GM10248 (cell line): ENCODE results near the gene F10.
"Not testable (repeated sequence)": the region's sequence is repeated elsewhere in the genome, so short reads cannot be mapped to it uniquely, and the experiment has no call there.

ENCODE experiments used
- CTCF ChIA-PET: fragments of 300-600 bp; sonication (Branson Sonifier 250); formaldehyde crosslinking; extraction: SDS; loops from one replicate; lab custom pipeline; 2021; ENCODE audit warnings: antibody characterized with exemption; lab: Yijun Ruan, JAX
- POLR2A ChIA-PET: fragments of 350-650 bp; sonication (Branson Sonifier 250); formaldehyde crosslinking; extraction: SDS; loops from one replicate; lab custom pipeline; 2020; ENCODE audit warnings: antibody characterized with exemption; lab: Yijun Ruan, JAX
- DNase-seq: peaks from one replicate; pipeline ENCODE4 v3.0.0; 2012; ENCODE audit errors: extremely low spot score
- TF ChIP-seq, protein P1 (sequence below): IDR thresholded peaks from 2 replicates; pipeline ENCODE4 v1.5.1; 2012; ENCODE audit warnings: mild to moderate bottlenecking, low read depth; ENCODE audit errors: extremely low read depth, missing control alignments, control extremely low read depth

F10 gene

DNA sequence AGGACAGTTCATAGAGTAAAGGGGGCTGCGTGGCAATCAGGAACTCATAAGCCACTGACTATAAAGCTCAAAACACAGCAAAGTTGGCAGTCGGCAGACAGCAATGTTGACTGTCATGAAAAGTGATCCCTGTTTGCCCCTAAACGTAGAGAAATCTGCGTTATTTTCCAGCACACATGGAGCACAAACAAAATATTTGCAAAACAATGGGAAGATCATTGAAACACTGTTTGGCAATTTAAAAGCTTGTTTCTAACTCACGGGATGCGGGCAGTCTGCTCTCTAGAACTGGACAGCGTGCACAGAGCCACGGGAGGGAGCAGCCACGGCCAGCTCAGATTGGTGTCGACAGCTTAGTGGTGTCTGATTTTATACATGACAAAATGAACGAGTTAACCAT is 23.5 kb upstream of the F10 start:
- DNase-seq = no peak
- POLR2A ChIA-PET = no interaction called here
- CTCF ChIA-PET = no interaction called here
- TF ChIP-seq, protein P1, sequence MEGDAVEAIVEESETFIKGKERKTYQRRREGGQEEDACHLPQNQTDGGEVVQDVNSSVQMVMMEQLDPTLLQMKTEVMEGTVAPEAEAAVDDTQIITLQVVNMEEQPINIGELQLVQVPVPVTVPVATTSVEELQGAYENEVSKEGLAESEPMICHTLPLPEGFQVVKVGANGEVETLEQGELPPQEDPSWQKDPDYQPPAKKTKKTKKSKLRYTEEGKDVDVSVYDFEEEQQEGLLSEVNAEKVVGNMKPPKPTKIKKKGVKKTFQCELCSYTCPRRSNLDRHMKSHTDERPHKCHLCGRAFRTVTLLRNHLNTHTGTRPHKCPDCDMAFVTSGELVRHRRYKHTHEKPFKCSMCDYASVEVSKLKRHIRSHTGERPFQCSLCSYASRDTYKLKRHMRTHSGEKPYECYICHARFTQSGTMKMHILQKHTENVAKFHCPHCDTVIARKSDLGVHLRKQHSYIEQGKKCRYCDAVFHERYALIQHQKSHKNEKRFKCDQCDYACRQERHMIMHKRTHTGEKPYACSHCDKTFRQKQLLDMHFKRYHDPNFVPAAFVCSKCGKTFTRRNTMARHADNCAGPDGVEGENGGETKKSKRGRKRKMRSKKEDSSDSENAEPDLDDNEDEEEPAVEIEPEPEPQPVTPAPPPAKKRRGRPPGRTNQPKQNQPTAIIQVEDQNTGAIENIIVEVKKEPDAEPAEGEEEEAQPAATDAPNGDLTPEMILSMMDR = no peak

DNA sequence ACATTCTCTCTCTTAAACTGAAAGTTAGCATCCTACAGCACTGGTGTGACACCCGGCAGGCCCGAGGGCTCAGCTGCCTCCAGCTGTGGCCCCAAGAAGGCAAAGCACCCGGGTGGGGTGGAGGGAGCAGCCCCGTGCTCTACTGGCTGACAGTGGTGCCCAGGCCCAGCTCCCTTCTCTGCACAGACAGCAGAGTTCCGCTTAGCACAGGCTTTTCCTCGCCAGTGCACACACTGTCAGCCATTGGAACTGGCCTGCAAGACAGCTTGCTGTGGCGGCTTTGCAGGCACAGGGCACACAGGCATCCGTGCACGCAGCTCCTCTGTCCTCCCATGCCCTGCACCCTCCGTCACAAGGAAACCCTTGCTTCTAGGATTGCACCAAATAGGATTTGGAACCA is 20.3 kb upstream of the F10 start:
- POLR2A ChIA-PET, CTCF ChIA-PET, DNase-seq: not testable (repeated sequence)

DNA sequence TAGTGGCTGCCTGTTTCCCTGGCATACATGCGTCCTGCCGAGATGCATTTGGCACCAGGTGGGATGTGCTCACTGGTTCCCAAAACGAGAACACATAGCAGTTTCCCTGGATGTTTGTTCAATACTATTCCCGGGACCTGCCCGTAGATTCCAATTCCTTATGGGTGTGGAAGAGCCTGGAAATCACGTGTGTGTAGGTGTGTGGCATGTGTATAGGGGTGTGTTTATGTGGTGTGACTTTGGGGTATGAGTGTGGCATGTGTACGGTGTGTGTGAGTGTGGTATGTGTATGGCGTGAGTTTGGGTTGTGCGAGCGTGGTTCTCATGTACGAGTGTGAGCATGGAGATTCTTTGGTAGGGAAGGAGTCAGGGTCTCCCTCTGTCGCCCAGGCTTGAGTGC is 19.9 kb upstream of the F10 start:
- ChIA-PET POLR2A (no interaction called here), CTCF (no interaction called here)
- TF ChIP-seq, protein P1 = no peak

DNA sequence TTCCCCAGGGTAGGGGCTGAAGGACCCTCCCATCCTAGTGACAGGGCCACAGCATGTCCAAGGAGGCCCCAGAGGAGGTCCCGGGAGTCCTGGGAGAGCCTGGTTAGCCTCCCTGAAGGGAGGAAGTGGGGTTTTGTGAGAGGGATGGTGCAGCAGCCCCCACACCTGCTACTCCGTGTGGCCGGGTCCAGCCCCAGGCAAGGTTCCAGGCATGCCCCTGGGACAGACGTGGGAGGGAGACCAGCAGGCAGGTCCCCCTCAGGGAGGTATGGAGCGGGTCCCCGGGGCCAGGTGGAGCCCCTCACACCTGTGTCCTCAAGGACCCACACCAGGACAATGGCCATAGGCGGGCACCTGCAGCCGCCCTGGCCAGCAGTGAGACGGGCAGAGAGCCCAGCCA is 19.0 kb upstream of the F10 start:
- TF ChIP-seq, protein P1 = no peak
- ChIA-PET POLR2A (no interaction called here), CTCF (no interaction called here)
- no peak for DNase-seq

More for the DNA sequence above, 19.9 kb upstream of the F10 start:
- no peak for DNase-seq

DNA sequence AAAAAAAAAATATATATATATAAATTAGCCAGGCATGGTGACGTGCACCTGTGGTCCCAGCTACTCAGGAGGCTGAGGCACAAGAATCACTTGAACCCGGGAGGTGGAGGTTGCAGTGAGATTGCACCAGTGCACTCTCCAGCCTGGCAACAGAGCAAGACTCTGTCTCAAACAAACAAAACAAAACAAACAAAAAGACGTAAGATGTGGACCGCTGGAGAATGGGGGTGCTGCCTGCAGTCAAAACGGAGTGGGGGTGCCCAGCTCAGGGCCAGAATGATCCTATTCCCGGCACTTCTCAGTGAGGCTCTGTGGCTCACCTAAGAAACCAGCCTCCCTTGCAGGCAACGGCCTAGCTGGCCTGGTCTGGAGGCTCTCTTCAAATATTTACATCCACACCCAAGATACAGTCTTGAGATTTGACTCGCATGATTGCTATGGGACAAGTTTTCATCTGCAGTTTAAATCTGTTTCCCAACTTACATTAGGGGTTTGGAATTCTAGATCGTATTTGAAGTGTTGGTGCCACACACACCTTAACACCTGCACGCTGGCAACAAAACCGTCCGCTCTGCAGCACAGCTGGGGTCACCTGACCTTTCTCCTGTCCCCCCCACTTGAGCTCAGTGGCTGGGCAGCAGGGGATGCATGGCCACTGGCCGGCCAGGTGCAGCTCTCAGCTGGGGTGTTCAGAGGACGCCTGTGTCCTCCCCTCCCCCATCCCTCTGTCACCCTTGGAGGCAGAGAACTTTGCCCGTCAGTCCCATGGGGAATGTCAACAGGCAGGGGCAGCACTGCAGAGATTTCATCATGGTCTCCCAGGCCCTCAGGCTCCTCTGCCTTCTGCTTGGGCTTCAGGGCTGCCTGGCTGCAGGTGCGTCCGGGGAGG is 17.3 kb upstream of the F10 start, which contains the start of gene F7:
Gene F7 (plus strand): TSS at position 760 of the 889 bp plus-strand sequence. CDS start 51 bp downstream, at position 811.
- no peak for DNase-seq
- ChIA-PET CTCF (no interaction called here), POLR2A (no interaction called here)
- TF ChIP-seq, protein P1 = no peak

DNA sequence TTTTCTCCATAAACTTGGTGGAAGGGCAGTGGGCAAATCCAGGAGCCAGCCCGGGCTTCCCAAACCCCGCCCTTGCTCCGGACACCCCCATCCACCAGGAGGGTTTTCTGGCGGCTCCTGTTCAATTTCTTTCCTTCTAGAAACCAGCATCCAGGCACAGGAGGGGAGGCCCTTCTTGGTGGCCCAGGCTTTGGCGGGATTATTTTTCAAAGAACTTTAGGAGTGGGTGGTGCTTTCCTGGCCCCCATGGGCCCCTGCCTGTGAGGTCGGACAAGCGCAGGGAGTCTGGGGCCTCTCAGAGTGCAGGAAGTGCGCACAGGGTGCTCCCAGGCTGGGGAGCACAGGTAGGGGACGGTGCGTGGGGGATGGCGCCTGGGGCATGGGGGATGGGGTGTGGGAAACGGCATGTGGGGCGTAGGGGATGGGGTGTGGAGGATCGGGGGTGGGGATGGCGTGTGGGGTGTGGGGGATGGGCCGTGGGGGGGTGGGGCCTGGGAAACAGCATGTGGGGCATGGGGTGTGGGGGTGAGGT is 16.6 kb upstream of the F10 start:
- ChIA-PET CTCF (no interaction called here), POLR2A (no interaction called here)
- DNase-seq = no peak
- TF ChIP-seq, protein P1 = no peak

DNA sequence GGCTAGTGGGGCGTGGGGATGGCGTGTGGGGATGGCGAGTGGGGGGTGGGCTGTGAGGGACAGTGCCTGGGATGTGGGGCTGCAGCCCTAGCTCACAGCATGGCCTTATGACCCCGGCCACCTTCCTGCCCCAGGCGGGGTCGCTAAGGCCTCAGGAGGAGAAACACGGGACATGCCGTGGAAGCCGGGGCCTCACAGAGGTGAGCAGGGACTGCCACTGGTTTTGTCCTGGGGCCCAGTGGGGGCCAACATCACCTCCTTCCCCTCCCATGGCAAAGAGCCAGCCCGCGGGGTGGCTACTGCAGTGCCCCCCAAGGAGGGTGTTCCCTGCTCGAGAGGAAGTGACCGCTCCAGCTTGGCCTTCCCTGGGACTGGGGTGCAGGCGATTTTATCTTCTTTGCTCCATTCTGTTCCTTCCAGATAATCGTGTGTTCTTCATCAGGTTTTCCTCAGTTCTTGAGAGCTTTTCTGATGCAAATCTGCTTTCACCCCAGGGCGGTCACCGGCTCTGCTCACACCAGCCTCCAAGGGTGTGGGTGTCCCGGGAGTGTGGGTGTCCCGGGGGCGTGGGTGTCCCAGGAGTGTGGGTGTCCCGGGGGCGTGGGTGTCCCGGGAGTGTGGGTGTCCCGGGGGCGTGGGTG is 15.8 kb upstream of the F10 start:
- ChIA-PET POLR2A (no interaction called here), CTCF (no interaction called here)
- TF ChIP-seq, protein P1 = no peak
- DNase-seq = no peak

DNA sequence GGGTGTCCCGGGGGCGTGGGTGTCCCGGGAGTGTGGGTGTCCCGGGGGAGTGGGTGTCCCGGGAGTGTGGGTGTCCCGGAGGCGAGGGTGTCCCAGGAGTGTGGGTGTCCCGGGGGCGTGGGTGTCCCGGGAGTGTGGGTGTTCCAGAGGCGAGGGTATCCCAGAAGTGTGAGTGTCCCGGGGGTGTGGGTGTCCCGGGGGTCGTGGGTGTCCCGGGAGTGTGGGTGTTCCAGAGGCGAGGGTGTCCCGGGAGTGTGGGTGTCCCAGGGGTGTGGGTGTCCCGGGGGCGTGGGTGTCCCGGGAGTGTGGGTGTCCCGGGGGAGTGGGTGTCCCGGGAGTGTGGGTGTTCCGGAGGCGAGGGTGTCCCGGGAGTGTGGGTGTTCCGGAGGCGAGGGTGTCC is 14.1 kb upstream of the F10 start:
- DNase-seq, POLR2A ChIA-PET, CTCF ChIA-PET: not testable (repeated sequence)
